Right lobe of liver (tissue), 6 donors: ENCODE results near the gene GSG1L. TPM values are rescaled to one million over a fixed set of nuclear protein-coding genes. Genes with fewer than 3 reads are reported as not detected.

Experiments
- ATAC-seq, 4 donors: fragments of 200-7000 bp; cut with Tn5 transposase; one replicate each; pipeline ENCODE4 v1.9.1; 2020; ENCODE audit warnings: mild to moderate bottlenecking in 4 of 4, moderate library complexity in 4 of 4
- DNase-seq, 3 donors: peaks; one replicate each; pipeline ENCODE4 v3.0.0-alpha.2; 2020
- H3K27ac ChIP-seq, 3 donors: fragments of 200-600 bp; one replicate each; pipeline ENCODE4 v1.8.0; 2022
- H3K27me3 ChIP-seq, 2 donors: fragments of 200-600 bp; one replicate each; pipeline ENCODE4 v1.8.0; 2022
- H3K36me3 ChIP-seq, 4 donors: fragments of 200-600 bp; sonication (generic) in 1 of 4; one replicate each; pipeline versions ENCODE4 v1.5.1 to v1.8.0; 2017 to 2022; ENCODE audit warnings: control low read depth in 1 of 4
- H3K4me1 ChIP-seq, 4 donors: fragments of 200-600 bp; sonication (generic) in 1 of 4; one replicate each; pipeline versions ENCODE4 v1.5.1 to v1.8.0; 2017 to 2022; ENCODE audit warnings: control low read depth in 1 of 4
- H3K4me3 ChIP-seq, 3 donors: fragments of 200-600 bp; one replicate each; pipeline ENCODE4 v1.8.0; 2022
- H3K9me3 ChIP-seq, 4 donors: fragments of 200-600 bp; sonication (generic) in 1 of 4; one replicate each; pipeline versions ENCODE4 v1.5.1 to v1.8.0; 2017 to 2022; ENCODE audit warnings: control low read depth in 1 of 4
- POLR2A ChIP-seq: fragments of 450-650 bp; IDR thresholded peaks from one replicate; pipeline ENCODE4 v1.6.1; 2017; ENCODE audit warnings: antibody characterized with exemption, mild to moderate bottlenecking
- WGBS: methylation state at CpG from one replicate; pipeline ENCODE4 v1.1.6; 2018; ENCODE audit warnings: low coverage, low lambda C conversion rate; ENCODE audit not compliant: insufficient coverage; ENCODE audit errors: missing lambda C conversion rate; 5-methylcytosine and 5-hydroxymethylcytosine counted together
- intact Hi-C, 2 donors: fragments of 100-400 bp; cut with DNase I; formaldehyde crosslinking; loops; one replicate each; pipeline versions ENCODE4 v1.11.2 to v1.14.1; 2022
- total RNA-seq, 6 experiments: library from RNA; depleted of rRNA in 2 of 6; stranded (reverse); fragments of >200 nt in 2 of 6; fragmentation: NEBNext Ultra II Directional in 3 of 6; extraction: Animal tissue kit (Norgen Biotek cat#: 25700) in 3 of 6; gene quantifications; one replicate each; pipeline versions ENCODE4 v1.1.0 to v1.2.4, GENCODE V29; 2016 to 2023
- TF ChIP-seq, protein P1 (sequence below), 4 donors: fragments of 200-600 bp in 3 of 4; fragments of 450-650 bp in 1 of 4; IDR thresholded peaks; one replicate each; pipeline versions ENCODE4 v1.5.1 to v1.8.0; 2016 to 2022; ENCODE audit warnings: antibody characterized with exemption in 4 of 4, mild to moderate bottlenecking in 2 of 4
- donor health status: DM: no; HTN: yes; CAD: no.
- donor health status: DM: no; HTN: no; CAD: no.
- donor health status: DM: no; HTN: no; CAD: no.
- donor health status: DM: no; HTN: yes; CAD: no.
- donor health status: DM: no; HTN: yes; CAD: no.

Gene GSG1L
- total RNA-seq, 6 experiments from 2014 or later, result 0.33 TPM; not detected in 5

DNA sequence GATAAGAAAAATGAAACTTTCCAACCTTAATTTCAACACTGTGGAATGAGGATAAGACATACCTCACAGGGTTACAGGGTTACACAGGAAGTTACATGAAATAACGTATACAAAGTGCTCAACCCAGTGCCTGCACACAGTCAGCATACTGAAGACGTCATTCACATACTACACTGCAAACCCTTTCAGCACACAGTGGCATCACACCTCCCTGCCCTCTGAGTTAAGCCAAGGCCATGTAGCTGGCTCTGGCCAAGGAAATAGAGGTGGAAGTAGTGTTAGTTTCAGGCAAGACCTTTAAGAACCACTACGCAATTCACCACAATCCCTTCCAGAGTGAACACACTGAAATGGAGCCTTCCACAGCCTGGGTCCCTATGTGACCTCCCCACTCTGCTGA, 46.6 kb upstream of the GSG1L start:
- intact Hi-C loops, result no loop called here
- 40% methylated on average over 2 of the region's 3 CpGs for WGBS
- H3K27ac ChIP-seq, result no peak overlapping the region
- H3K9me3 ChIP-seq, result no peaks in the 10 kb centered on the region
- peaks cover 6 to 40% (median 13%) of the 10 kb centered on the region in 4 donors for H3K36me3 ChIP-seq
- H3K4me3 ChIP-seq, result no peak overlapping the region
- ATAC-seq, result peak in 1 of 4 donors; percentile 8
- TF ChIP-seq, protein P1, sequence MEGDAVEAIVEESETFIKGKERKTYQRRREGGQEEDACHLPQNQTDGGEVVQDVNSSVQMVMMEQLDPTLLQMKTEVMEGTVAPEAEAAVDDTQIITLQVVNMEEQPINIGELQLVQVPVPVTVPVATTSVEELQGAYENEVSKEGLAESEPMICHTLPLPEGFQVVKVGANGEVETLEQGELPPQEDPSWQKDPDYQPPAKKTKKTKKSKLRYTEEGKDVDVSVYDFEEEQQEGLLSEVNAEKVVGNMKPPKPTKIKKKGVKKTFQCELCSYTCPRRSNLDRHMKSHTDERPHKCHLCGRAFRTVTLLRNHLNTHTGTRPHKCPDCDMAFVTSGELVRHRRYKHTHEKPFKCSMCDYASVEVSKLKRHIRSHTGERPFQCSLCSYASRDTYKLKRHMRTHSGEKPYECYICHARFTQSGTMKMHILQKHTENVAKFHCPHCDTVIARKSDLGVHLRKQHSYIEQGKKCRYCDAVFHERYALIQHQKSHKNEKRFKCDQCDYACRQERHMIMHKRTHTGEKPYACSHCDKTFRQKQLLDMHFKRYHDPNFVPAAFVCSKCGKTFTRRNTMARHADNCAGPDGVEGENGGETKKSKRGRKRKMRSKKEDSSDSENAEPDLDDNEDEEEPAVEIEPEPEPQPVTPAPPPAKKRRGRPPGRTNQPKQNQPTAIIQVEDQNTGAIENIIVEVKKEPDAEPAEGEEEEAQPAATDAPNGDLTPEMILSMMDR (IDR thresholded peaks at IDR 0.05), result no peak
- no peak for TF ChIP-seq POLR2A
- peaks cover 0 to 17% (median 8%) of the 10 kb centered on the region in 4 donors for H3K4me1 ChIP-seq
- no peaks in the 10 kb centered on the region for H3K27me3 ChIP-seq
- DNase-seq, result no peak

DNA sequence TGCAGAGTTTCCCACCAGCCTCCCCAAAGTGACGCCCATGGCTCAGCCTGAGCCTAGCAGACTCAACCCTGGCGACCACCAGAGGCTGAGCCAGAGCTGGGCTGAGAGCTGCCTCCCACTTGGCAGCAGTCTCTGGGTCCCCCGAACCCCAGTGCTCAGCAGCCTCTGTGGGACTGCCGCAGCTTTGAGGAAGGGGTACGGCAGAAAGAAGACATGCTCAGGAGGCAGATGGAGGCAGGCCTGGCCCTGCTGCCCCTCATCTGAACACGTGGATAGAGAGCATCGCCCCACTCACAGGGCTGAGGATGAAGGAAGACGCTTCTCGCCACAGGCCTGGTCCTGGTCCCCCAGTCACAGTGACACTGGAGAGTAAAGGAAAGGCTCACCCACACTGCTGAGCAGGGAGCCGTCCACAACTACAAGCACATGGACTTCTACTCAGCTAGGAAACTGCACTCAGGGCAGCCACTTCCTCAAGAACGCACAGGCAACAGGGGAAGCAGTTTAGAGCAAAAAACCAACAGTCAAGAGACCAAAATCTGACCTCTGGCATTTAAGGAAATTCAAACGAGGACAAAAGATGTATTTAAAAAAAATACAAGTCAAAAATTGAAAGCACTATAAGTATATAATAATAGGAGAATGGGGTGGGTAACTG, 45.2 kb upstream of the GSG1L start:
- H3K9me3 ChIP-seq, result no peaks in the 10 kb centered on the region
- peak in 1 of 4 donors; percentile 20 for ATAC-seq

DNA sequence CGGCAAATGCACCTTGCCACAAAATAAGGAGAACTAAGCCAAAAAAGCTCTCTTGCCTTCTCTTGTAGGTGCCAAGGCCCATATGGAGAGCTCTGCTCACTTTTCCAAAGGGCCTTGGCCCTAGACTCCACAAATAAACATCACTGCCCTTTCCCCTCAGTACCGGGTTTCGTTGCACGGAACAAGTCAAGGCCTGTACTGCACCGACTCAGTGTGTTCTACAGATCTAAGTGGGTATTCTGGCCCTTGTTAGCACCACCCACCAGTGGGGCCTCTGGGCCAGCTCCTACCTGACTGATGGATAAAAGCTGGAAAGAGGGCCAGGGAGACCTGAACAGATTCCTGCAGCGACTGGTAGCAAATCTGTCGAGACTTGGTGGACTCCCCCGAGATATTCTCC, 43.7 kb upstream of the GSG1L start:
- no peak overlapping the region for H3K4me3 ChIP-seq
- H3K27me3 ChIP-seq, result no peaks in the 10 kb centered on the region
- TF ChIP-seq POLR2A, result no peak
- TF ChIP-seq, protein P1 (IDR thresholded peaks at IDR 0.05), result no peak
- no peaks in the 10 kb centered on the region for H3K9me3 ChIP-seq
- H3K36me3 ChIP-seq, result peaks cover 0 to 65% (median 20%) of the 10 kb centered on the region in 4 donors
- H3K4me1 ChIP-seq, result peaks cover 0 to 22% (median 10%) of the 10 kb centered on the region in 4 donors
- 60% methylated on average over 8 of the region's 8 CpGs for WGBS
- intact Hi-C loops, result loop anchor here in 1 of 2 donors (10.0 kb wide), 1 partner anchor 98 kb away; no protein-coding TSS in a partner anchor
- ATAC-seq, result peak; percentile 23 to 55 (median 48)
- peak overlapping the region in 1 of 3 donors; percentile 32 for H3K27ac ChIP-seq
- DNase-seq, result no peak

More for the DNA sequence above, 45.2 kb upstream of the GSG1L start:
- DNase-seq, result no peak
- intact Hi-C loops, result loop anchor here in 1 of 2 donors (10.0 kb wide), 1 partner anchor 96 kb away; no protein-coding TSS in a partner anchor
- Histone ChIP-seq H3K36me3 (peaks cover under 1 to 50% (median 18%) of the 10 kb centered on the region in 4 donors), H3K27me3 (no peaks in the 10 kb centered on the region), H3K4me3 (no peak overlapping the region), H3K4me1 (peaks cover 0 to 22% (median 10%) of the 10 kb centered on the region in 4 donors), H3K27ac (no peak overlapping the region)
- 47% methylated on average over 4 of the region's 12 CpGs for WGBS
- TF ChIP-seq, protein P1 (IDR thresholded peaks at IDR 0.05), result no peak
- TF ChIP-seq POLR2A, result no peak

DNA sequence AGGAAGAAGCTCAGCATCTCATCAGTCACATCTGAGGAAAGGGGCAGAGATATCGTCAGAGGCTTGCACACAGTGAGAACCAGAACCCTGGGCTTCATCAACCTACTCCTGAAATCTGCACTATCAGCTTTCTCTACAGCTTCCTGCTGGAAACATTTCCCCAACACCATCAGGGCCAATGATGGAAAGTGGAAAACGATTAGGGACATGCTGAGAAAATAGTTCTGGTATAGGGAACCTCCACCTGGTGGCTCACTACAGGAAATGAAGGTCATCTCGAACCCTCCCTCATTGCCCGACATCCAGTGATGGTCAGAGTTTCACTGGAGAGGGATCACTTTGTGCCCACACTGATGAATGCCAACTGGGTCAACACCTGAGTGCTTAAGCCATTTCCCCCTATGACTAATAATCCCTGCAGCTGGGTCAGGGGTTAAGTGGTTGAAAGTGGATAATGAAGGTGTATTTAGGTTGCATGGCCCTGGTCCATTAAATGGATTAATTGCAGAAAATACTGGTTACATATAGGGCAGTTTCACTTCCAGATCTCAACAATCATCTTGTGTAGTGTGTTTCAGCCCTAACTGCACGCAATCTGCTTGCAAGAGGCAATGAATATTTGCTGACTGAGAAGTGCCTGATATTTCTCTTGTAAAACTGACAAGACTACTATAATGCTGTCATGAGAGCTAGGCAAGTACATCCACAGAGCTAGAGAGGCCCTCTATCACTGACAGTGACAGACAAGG, 43.1 kb upstream of the GSG1L start:
- Histone ChIP-seq H3K9me3 (no peaks in the 10 kb centered on the region), H3K4me3 (no peak overlapping the region), H3K27ac (peak overlapping the region in 2 of 3 donors; percentile 32 to 71), H3K36me3 (peaks cover 0 to 67% (median 22%) of the 10 kb centered on the region in 4 donors), H3K27me3 (no peaks in the 10 kb centered on the region), H3K4me1 (peaks cover 0 to 22% (median 10%) of the 10 kb centered on the region in 4 donors)
- no peak for DNase-seq
- intact Hi-C loops, result loop anchor here in 1 of 2 donors (10.0 kb wide), 1 partner anchor 98 kb away; no protein-coding TSS in a partner anchor
- WGBS, result 42% methylated on average over 2 of the region's 5 CpGs
- peak in 2 of 4 donors; percentile 26 to 77 for ATAC-seq
- TF ChIP-seq POLR2A, result no peak
- TF ChIP-seq, protein P1 (IDR thresholded peaks at IDR 0.05), result no peak
